ENCODE data around the gene UGT1A10.

The UGT1A10 gene

DNA sequence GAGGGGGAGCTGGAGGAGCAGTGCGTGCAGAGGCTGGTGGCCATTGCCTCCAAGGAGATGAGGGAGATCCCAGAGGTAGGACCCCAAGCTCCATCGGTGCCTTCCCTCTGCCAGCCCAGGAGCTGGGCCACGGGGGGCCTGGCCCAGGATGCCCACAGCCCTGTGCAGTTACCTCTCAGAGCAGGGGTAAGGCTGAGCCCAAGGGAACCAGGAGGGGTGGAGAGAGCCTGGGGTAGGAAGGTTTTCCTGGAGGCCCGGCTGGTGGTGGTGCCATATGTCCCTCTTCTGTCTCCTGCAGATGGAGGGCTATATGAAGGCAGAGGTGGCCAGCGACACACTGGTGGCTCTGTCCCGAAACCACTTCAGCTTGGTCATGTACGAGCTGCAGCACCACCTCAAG, 153.3 kb downstream of the UGT1A10 start:
- no peak for DNase-seq

DNA sequence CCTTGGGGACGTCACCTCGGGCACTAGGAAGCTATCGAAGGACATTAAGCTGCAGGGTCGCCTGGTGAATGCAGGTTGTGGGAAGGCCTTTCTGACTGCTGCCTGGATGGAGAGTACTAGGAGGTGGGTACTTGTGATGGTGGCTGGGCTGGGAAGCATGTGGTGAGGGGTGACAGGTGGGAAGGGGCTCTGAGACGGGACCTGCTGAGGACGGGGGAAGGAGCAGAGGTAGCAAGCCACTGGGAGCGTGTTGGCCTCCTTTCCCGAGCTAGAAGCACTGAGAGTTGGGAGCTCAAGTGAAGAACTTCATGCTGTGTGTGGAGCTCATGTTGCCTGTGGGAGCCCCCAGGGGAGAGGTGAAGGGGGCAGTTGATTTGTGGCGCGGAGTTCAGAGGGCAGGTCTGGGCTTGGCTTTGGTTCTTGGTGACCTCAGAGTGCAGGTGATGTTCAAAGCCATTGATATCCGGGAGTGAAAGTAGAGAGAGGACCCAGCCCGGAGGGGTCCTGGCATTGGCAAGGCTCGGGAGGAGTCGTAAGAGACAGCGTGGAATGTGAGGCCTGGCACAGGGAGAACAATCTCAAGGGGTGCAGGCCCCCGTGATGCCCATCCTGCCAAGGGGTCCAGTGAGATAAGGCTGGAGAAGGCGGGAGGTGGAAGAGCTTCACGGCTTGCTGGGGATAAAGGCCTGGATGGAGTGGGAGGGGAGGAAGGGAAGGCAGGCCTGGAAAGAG, 155.1 kb downstream of the UGT1A10 start:
- DNase-seq, result no peak

DNA sequence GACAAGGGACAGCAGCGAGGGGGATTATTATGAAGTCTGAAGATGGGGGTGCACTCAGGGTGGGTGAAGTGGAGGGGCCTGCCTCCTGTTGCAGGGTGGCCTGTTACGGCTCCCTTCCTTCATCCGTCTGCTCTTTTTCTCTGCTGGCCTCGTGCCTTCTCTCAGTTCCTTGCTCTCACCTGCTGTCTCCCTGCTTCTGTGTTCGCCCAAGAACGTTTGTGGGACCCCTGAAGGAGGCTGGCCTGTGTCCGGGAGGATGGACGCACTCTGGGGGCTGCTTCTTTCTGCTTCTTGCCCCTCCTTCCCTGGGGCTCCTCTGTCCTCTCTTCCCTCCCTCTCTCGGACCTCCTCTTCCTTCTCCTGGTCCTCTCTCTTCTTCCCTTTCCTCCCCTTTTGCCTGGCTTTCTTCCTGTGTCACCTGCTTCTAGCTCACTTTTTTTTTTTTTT, 155.7 kb downstream of the UGT1A10 start:
- no peak for DNase-seq

DNA sequence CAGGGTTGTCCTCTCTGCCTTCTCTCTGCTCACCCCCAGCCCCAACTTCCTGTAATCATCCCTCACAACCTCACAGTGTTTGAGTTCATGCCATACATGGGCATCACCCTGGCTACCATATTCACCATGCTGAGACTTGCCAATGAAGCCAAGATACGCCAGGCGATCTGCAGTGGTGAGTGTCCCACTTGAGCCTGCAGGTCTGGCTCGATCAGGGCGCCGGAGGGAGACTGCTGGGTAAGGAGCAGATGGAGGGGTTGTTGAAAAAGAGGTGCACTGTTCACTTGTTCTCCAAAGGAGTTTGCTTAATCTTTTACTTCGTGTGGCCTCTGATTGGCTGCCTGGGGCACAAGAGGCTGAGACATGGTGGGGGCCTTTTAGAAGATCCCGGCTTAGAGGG, 156.5 kb downstream of the UGT1A10 start:
- no peak for DNase-seq

DNA sequence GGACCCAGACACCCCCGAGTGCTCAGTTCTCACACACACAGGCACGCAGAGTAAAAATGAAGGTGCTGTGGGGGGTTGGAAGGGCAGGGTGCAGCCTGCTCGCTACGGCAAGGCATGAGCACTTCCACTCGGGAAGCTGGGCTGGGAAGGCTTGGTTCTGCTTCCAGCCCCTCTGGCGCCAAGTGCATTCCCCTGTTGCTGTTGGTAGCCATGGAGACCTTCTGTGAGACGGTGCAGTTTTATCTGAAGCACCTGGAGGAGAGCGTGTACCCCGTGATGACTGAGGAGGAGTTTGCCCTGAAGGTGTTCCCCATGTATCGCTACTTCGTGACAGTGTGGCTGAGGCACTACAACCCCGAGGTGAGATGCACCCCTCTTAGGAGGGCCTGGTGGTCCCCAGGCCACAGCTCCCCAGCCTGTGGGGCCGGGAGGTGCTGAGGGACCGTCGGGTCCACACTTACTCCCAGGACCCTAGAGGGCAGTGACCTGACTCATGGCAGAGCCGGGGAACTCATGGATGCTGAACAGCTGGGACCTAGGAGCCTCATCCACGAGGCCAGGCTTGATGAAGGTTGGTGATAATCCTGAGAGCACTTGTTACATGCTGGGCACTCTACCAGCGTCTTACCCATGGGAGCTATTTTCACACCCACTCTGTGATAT, 157.3 kb downstream of the UGT1A10 start:
- no peak for DNase-seq

DNA sequence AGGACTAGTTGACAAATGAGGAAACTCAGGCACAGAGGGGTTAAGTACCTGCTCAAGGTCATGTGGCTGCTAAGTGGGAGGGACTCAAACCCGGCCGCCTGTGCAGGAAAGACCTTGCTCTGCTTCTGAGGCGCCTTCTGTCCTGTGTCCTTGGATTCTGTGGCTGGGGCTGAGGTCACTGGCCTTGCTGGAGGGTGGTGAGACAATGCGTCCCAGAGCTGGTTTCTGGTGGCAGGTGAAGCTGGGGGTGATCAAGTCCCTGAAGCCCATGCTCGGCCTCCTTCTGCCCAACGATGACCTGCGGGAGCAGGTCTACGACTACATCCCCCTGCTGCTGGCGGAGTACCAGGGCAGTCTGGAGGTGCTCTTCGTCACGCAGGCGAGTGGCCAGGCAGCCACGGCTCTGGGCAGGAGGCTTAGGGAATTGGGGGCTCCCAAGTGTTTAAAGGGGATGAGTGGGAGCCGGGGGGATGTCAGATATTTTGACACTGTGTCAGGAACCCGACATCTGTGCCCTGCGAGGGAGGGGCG, 157.9 kb downstream of the UGT1A10 start:
- no peak for DNase-seq

DNA sequence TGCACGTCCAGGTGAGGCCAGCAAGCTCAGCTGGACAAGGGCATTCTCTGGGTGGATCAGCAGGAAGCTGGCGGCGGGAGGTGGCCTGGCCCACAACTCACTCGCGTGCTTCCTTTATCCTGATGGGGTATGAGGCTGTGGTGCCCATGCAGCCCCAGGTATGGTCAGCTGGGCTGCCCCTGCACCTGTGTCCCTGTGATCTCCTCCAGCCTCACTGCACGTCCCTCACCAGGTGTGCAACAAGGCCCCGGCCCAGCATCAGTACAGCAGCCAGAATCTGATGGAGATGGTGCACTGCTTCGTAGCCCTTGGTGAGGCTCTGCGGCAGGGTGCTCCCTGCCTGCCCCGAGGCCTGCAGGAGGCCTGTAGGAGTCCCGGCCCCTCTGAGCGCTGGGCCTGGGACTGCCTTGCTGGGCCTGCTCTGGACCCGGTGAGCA, 159.5 kb downstream of the UGT1A10 start:
- DNase-seq, result no peak

DNA sequence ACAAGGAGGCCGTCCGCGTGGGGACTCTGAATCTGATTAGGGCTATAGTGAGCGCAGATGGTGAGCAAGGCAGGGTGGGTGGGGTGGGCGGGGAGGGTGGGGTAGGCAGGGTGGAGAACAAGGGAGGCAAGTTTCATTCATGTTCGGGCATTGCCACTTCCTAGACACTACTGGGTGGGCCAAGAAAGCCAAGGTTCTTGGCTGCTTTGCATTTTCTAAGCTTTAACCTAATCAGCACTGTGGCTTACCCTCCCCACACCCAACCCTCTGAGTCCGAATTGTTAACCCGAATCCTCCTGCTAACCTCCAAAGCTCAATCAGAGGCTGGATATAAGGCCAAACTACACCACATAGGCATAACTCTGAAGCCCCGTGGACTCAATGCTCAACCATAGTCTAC, 160.0 kb downstream of the UGT1A10 start:
- DNase-seq, result no peak

DNA sequence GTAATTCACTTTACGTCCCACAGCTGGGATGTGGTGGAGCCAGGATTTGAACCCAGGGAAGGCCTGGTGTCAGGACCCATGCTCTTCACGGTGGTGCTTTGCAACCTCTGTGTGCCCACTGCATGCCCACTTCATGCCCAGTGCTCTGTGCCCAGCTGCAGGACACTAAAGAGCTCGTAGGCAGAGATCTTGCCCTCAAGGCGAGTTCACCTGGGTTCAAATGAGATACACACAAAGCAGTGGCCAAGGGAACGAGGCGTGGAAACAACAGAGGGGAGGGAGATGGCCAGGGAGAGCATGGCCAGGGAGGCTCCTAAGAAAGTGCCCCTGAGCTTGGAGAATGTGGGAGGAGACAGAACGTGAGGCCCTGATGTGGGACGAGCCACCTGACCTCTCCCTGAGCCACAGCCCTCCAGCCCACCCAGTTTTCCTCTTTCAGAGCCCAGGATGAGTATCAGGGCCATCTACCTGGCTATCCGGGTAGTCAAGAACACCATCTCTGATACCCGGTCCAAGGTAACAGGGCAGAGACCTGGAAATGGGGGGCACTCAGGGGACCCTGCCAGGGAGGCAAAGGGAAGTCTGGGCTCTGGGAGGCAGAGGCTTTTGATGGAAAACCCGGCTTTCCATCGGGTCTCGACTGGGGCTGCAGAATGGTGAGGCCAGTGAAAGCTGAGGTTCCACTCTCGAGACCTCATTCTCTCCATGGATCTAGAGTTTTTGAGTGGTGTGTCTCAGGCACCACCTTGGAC, 162.3 kb downstream of the UGT1A10 start:
- DNase-seq, result no peak

DNA sequence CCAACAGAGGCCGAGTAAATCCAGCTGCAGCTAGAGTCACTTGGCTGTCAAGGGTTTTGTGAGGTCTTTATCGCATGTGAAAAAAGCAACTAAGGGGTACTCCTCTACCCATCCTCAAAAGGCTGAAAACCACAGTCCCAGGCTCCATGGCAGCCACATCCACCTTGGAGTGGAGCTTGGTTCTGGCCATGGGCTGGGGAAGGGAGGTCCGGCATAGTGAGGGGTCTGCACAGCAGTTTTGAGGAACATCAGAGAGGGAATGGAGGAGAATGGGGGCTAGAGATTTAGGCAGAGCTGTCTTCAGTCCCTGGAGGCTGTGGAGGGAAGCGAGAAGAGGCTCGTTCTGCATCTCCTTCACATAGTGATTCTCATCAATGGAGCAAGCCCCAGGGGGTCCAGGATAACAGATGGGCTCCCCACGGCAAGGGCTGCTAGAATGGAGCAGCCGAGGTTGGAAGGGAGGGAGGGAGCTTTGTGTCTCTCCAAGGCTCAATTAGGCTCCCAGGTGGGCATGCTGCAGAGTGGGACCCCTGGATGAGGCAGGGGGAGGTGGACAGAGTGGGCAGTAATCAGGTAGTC, 162.9 kb downstream of the UGT1A10 start:
- no peak for DNase-seq

DNA sequence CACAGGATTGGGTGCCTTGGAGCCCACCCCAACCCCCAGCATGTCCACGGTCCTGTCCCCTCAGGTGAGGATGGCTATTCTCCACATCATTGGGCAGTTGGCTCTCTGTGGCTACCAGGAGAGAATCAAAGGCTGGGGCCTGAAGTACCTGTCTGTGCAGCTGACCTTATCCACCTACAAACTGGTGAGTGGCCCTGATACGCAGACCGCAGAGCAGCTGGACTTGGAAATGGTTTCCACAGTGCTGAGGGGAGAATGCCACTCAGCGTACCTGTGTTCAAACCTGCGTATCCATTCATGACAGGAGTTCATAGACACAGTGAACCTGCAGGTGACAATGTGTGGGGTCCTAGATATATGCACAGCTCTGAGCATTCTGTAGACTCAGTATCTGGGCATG, 163.5 kb downstream of the UGT1A10 start:
- no peak for DNase-seq

DNA sequence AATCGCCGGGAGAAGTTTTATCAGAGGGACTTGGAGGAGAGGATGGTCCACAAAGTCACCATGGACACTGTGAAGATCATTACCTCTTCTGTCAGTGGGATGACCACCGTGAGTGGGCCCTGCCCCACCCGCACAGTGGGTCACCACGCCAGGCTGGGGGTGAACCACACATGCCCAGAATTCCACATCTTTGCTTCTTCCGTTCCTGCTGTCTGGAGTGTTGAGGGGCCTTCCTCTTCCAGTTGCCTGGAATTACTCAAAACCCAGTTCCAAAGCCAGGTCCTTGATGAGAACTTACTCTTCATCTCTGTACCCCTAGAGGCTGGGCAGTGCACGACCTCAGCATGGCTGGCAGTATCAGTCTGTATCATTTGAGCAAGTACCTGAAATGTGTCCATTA, 164.0 kb downstream of the UGT1A10 start:
- DNase-seq, result no peak

DNA sequence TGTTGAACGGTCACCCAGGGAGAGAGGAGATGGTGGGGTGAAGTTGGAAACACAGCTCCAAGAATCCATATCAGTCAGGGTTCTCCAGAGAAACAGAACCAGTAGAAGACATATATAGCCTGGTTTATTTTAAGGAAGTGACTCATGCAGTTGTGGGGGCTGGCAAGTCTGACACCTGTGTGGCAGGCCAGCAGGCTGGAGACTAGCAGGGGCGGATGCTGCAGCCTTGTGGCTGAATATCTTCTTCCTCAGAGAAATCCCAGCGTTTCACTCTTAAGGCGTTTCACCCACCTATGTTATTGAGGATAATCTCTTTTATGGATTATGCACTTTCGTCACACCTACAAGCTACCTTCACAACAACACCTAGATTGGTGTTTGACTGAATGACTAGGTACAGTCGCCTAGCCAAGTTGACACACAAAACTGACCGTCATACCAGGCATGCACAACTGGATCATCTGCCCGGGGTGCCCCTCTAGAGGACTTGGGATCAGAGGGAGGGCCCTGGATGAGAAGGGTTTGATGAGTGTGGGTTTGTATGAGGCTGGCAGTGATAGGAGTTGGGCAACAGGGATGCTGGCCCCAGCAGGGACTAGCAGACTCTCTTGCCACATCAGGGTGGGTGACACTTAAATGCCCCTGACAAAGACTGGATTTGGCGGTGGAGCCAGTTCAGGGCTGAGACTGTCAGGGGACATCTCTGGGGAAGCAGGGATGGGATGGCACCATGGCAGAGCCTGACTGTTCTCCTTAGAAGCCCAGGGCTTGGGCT, 165.3 kb downstream of the UGT1A10 start:
- no peak for DNase-seq

DNA sequence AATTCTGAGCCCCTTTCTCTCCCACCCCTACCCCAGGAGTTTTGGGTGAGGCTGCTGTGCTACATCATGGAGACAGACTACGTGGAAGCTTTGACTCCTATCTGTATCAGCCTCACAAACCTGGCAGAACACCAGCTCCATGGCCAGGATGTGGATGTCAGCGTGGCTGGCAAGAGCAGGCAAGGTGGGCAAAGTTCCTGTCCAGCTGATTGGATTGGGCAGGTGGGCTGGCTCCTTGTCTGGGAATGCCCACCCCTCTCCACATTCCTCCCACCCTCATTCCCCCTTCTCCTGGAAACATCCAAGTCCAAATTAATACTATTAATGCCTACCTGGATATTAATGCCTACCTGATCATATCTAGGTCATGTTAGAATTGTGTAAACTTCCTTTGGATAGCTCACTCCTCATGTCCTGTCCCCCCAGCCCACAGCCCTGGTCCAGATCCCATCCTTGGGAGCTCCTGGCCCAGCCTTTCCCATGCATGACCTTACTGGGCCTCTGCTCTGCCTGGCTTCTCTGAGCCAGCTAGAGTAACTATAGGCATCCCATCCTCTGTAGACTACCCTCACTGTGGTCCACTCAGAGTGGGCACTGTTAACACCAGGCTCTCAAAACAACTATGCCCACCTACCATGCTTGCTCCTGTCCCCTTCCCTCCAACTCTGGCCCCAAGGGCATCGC, 166.0 kb downstream of the UGT1A10 start:
- no peak for DNase-seq

DNA sequence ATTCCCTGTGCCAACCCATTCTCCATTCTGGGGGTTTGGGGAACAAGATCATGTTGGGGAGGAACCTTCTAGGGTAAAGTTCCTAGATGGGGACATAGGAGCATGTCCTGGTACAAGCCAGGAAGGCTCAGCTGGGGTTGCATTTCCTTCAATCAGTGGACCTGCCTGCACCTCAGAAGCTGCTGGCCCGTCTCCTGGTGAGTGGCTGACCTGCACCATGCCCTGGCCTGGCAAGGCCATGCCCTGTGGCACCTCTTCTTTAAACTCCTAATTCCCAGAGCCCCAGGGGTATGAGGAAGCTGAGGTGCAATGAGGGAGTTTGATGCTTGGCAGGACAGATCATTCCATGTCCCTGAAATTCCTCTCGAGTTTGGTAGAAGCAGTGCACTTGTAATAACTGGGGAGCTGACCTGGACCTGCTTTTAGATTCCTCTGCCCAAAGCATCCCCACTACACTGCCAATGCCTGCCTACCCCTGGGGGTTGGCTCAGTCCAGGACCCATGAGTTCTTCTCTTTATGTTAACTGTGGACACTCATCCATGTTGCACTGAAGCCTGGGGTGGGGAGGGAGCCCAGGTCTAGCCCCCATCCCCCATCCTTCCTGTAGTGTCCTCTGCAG, 167.2 kb downstream of the UGT1A10 start:
- DNase-seq, result no peak

DNA sequence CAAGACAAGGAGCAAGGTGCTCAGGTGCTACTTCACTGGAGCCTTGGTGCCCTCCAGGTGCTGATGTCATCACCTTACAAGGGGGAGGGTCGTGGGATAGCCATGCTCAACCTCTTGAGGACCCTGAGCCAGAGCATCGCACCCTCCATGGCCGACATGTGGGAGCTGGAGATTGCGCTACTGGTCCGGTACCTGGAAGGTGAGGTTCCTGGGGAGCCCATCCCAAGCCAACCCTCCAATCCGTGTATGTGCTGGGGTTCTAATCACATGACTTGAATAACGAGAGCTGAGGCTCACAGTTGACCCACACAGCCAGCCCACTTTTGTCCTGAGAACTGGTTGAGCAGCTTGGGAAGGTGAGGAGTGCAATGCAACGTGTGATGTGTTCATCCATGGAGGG, 167.7 kb downstream of the UGT1A10 start:
- DNase-seq, result no peak

DNA sequence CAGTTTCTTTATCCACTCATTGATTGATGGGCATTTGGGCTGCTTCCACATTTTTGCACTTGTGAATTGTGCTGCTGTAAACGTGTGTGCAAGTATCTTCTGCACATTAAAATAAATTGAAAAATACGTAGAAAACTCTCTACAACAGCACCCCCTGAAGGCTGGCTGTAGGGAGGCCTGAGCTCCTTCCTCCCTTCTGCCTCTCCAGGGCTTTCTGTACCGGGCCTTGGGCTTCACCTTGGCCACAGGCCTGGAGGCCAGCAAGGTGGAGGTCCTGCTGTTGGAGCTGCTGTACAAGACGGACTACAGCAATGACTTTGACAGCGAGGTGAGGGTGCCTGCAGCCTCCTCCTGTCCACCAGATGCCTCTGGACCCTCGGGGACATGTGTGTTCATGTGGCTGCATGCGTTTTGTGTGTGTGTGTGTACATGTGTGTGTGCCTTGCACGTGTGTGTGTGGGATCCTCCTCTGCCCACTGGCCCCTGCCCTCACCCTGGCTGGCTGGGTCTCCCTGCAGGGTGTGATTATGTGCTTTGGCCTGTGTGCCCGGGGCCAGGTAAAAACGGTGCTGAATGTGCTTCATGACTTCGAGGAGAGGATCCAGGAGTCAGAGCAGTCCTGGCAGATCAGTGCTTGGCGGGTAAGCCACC, 171.1 kb downstream of the UGT1A10 start:
- DNase-seq, result no peak

DNA sequence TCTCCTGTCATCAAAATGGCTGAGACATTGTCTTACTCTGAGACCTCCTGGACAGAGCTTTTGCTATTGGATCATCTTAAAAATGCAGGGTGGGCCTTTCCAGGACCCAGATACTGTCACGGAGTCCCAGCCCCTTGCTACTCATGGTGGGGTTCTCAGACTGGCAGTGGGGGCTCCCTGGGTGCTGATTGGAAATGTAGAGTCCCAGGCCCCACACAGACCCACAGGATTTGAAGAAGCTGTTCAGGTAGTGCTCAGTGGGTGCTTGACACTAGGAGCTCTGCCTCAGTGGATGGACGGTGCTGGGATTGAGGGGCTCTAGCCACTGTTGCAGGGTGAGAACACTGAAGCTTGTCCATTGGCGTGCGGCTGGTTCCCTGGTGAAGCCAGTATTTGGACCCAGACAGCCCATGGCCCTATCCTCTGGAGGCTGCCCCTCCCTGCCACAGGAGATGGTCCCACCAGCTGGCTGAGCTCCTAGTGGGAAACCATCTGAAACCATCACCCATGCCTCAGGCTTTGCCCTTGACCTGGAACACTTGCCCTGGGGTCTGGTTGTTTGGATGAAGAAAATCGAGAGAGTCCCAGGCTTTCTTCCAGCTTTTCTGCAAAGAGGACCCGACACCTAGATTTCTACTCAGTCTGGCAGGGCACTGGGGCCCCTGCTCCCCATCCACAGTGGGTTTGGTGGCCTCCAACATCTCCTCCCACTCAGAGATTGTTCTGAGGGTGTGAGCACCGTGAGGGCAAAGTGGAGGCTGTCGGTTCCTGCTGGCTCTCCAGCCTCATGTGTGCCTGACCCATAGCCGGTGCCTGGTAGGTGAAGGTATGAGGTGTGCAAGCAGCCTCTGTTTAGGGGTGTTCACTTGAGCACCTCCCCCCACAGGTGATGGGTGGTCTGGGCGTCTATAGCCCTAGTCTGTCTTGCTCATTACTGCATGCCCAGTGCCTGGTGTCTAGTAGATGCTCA, 172.0 kb downstream of the UGT1A10 start:
- no peak for DNase-seq

DNA sequence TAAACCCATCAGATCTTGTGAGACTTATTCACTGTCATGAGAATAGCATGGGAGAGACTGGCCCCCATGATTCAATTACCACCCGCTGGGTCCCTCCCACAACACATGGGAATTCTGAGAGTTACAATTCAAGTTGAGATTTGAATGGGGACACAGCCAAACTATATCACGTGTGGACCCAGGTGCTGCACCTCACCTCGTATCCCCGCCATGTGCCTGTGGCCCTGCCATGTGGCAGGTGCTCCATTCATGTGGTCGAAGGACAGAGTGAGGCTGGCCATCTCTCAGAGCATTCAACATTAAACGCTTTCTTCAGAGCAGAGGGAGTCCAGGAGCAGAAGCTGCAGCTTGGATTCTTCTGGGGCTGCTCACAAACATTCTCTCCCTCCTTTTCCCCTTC, 174.1 kb downstream of the UGT1A10 start:
- DNase-seq, result no peak

DNA sequence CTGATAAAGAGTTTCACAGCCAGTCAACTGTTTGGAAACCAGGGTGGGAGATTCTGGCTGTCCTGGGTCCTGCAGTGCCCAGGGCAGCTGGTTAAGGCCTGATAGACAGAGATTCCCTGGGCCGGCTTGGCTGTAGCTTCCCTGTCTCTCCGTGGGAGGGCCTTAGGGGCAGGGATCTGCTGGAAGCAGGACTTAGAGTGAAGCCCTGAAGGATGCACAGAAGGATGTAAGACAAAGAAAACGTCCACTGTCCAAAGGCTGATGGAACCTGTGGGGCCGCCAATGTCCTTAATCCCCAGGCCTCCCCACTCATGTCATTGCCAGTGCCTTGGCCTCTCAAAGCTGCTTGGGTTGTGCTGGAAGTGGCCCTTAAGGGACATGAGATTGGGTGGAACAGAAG, 174.8 kb downstream of the UGT1A10 start:
- no peak for DNase-seq

All from SHP77 (cell line).